ENCODE measurements around the gene ZNF93.
"Not testable (repeated sequence)": the region's sequence is repeated elsewhere in the genome, so short reads cannot be mapped to it uniquely, and the experiment has no call there.

Gene ZNF93

DNA sequence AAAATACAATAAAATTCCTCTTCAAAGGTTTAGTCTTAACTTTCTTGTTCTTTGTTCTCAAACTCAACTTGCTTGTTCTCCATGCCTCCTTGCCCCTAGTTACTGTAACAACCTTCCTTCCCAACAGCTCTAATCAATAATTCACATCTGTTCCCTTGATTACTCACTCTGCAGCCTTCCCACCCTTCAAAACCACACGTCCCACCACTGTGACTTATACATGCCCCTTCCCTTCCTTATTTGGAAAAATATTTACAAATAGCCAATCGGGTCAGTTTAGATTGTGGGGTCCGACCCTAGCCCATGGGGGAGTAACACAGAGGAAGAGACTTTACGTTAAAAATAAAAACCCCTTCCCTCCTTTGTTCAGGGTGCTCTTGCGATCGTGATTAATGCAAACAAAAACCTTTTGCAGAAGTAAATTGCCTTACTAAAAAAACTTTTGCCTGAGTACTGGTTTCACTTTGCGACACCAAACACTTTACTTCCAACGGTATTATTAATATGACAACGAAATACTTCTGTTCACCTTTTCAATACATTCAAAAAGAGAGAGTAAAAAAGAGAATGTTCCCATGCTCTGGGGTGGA, 512 bp upstream of the ZNF93 start:
- DNase-seq (peak; percentile 62), ATAC-seq (ENCODE audit: insufficient read depth, low read depth) (peak; percentile 44)
- H3K4me2 ChIP-seq (ENCODE audit: insufficient read depth, low read length): peak overlapping the region; percentile 74

DNA sequence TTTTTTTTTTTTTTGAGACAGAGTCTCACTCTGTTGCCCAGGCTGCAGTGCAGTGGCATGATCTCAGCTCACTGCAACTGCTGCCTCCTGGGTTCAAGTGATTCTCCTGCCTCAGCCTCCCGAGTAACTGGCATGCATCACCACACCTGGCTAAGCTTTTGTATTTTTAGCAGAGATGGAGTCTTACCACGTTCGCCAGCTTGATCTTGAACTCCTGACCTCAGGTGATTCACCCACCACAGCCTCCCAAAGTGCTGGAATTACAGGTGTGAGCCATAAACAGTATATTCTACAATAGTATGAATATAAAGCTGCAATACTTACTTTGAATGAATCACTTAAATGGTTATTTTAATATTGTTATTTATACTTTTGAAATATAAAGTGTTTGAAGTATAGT, 6.8 kb downstream of the ZNF93 start:
- not testable (repeated sequence) for H3K9ac ChIP-seq (ENCODE audit: low read depth, low read length); H3K27me3 ChIP-seq (ENCODE audit: insufficient read depth, low read length, poor library complexity); H3K4me3 ChIP-seq (ENCODE audit: low read depth in 1 of 2, low read length in 2 of 2); H3K4me2 ChIP-seq (ENCODE audit: insufficient read depth, low read length); H4K20me1 ChIP-seq (ENCODE audit: insufficient read depth, low read length); DNase-seq; H3K27ac ChIP-seq (ENCODE audit: low read length); ATAC-seq (ENCODE audit: insufficient read depth, low read depth); H2AFZ ChIP-seq (ENCODE audit: low read depth, low read length)
- Histone ChIP-seq H3K4me1 (ENCODE audit: insufficient read depth, low read length) (peaks cover 32% of the 10 kb centered on the region), H3K36me3 (ENCODE audit: insufficient read depth, low read length) (peaks cover 91% of the 10 kb centered on the region), H3K9me3 (ENCODE audit: insufficient read depth, low read length, severe bottlenecking) (peaks cover 51% of the 10 kb centered on the region), H3K79me2 (ENCODE audit: insufficient read depth, low read length) (peaks cover 100% of the 10 kb centered on the region)

More for the DNA sequence above, 512 bp upstream of the ZNF93 start:
- H3K79me2 ChIP-seq (ENCODE audit: insufficient read depth, low read length): peaks cover 49% of the 10 kb centered on the region
- peaks cover 11% of the 10 kb centered on the region for H3K9me3 ChIP-seq (ENCODE audit: insufficient read depth, low read length, severe bottlenecking)
- no peak for TF ChIP-seq EZH2 (IDR thresholded peaks at IDR 0.05; ENCODE audit: borderline replicate concordance, low read depth, low read length, severe bottlenecking)
- TF ChIP-seq, protein P1, sequence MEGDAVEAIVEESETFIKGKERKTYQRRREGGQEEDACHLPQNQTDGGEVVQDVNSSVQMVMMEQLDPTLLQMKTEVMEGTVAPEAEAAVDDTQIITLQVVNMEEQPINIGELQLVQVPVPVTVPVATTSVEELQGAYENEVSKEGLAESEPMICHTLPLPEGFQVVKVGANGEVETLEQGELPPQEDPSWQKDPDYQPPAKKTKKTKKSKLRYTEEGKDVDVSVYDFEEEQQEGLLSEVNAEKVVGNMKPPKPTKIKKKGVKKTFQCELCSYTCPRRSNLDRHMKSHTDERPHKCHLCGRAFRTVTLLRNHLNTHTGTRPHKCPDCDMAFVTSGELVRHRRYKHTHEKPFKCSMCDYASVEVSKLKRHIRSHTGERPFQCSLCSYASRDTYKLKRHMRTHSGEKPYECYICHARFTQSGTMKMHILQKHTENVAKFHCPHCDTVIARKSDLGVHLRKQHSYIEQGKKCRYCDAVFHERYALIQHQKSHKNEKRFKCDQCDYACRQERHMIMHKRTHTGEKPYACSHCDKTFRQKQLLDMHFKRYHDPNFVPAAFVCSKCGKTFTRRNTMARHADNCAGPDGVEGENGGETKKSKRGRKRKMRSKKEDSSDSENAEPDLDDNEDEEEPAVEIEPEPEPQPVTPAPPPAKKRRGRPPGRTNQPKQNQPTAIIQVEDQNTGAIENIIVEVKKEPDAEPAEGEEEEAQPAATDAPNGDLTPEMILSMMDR (IDR thresholded peaks at IDR 0.05; ENCODE audit: borderline replicate concordance, extremely low read depth, low read length, poor library complexity, severe bottlenecking): no peak
- H4K20me1 ChIP-seq (ENCODE audit: insufficient read depth, low read length): peaks cover 12% of the 10 kb centered on the region
- H3K4me1 ChIP-seq (ENCODE audit: insufficient read depth, low read length): peaks cover 55% of the 10 kb centered on the region
- no peaks in the 10 kb centered on the region for H3K27me3 ChIP-seq (ENCODE audit: insufficient read depth, low read length, poor library complexity)
- peaks cover 33% of the 10 kb centered on the region for H3K36me3 ChIP-seq (ENCODE audit: insufficient read depth, low read length)
- H3K4me3 ChIP-seq (ENCODE audit: low read depth in 1 of 2, low read length in 2 of 2): peak overlapping the region; percentile 84 to 94
- H2AFZ ChIP-seq (ENCODE audit: low read depth, low read length): peak overlapping the region; percentile 73
- H3K9ac ChIP-seq (ENCODE audit: low read depth, low read length): peak overlapping the region; percentile 93
- H3K27ac ChIP-seq (ENCODE audit: low read length): peak overlapping the region; percentile 96

DNA sequence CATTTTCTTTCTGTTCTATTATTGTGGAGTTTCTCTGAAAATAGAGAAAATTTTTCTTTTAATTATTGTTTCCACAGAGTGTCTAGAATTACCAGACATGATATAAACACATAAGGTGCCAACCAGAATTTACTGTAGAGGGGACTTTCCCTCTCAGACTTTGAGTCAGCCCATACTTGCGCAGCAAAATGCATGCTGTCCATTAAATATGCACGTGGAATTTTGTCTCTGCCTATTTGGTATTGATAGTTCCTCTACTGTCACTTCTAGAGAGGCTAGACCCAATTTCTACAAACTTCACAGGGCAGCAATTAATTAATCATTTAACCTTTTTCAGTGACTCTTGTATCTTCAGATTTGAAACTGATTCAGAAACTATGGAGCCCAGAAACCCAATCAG, 8.9 kb downstream of the ZNF93 start:
- TF ChIP-seq EZH2 (IDR thresholded peaks at IDR 0.05; ENCODE audit: borderline replicate concordance, low read depth, low read length, severe bottlenecking): no peak
- TF ChIP-seq, protein P1 (IDR thresholded peaks at IDR 0.05; ENCODE audit: borderline replicate concordance, extremely low read depth, low read length, poor library complexity, severe bottlenecking): no peak
- peaks cover 6% of the 10 kb centered on the region; the same call in 1 of the 2 replicates for H4K20me1 ChIP-seq (ENCODE audit: insufficient read depth, low read length)
- DNase-seq: no peak
- H3K27me3 ChIP-seq (ENCODE audit: insufficient read depth, low read length, poor library complexity): no peaks in the 10 kb centered on the region
- peaks cover 100% of the 10 kb centered on the region for H3K79me2 ChIP-seq (ENCODE audit: insufficient read depth, low read length)
- H3K9ac ChIP-seq (ENCODE audit: low read depth, low read length): no peak overlapping the region
- no peak overlapping the region for H3K27ac ChIP-seq (ENCODE audit: low read length)
- H2AFZ ChIP-seq (ENCODE audit: low read depth, low read length): no peak overlapping the region
- ATAC-seq (ENCODE audit: insufficient read depth, low read depth): no peak
- no peak overlapping the region for H3K4me3 ChIP-seq (ENCODE audit: low read depth in 1 of 2, low read length in 2 of 2)
- H3K9me3 ChIP-seq (ENCODE audit: insufficient read depth, low read length, severe bottlenecking): peaks cover 59% of the 10 kb centered on the region
- peaks cover 95% of the 10 kb centered on the region for H3K36me3 ChIP-seq (ENCODE audit: insufficient read depth, low read length)
- no peak overlapping the region for H3K4me2 ChIP-seq (ENCODE audit: insufficient read depth, low read length)
- H3K4me1 ChIP-seq (ENCODE audit: insufficient read depth, low read length): peaks cover 13% of the 10 kb centered on the region

DNA sequence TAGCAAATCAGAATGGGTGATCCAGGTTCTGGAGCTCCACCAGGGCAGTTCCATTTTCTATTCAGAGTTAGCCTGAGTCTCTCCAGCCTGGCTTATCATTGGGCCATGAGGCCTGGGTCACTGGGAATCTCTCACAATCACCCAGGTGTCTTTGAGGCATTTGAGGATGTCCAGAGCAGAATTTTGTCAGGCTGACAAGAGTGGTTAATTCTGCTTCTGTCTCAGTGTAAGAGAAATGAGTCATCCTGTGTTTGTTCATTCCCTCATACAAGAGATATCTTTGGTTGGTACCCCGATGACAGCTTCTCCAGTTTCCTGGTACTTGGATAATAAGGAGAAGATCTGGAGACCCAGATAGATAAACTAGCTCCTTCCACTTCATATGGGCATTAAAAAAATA, 10.4 kb downstream of the ZNF93 start:
- Histone ChIP-seq H3K27ac (ENCODE audit: low read length) (no peak overlapping the region), H4K20me1 (ENCODE audit: insufficient read depth, low read length) (no peaks in the 10 kb centered on the region; the same call in 1 of the 2 replicates), H2AFZ (ENCODE audit: low read depth, low read length) (no peak overlapping the region), H3K9ac (ENCODE audit: low read depth, low read length) (no peak overlapping the region), H3K27me3 (ENCODE audit: insufficient read depth, low read length, poor library complexity) (no peaks in the 10 kb centered on the region), H3K36me3 (ENCODE audit: insufficient read depth, low read length) (peaks cover 95% of the 10 kb centered on the region), H3K4me2 (ENCODE audit: insufficient read depth, low read length) (no peak overlapping the region), H3K4me3 (ENCODE audit: low read depth in 1 of 2, low read length in 2 of 2) (no peak overlapping the region), H3K4me1 (ENCODE audit: insufficient read depth, low read length) (no peaks in the 10 kb centered on the region), H3K79me2 (ENCODE audit: insufficient read depth, low read length) (peaks cover 100% of the 10 kb centered on the region), H3K9me3 (ENCODE audit: insufficient read depth, low read length, severe bottlenecking) (peaks cover 66% of the 10 kb centered on the region)
- TF ChIP-seq, protein P1 (IDR thresholded peaks at IDR 0.05; ENCODE audit: borderline replicate concordance, extremely low read depth, low read length, poor library complexity, severe bottlenecking): no peak
- no peak for TF ChIP-seq EZH2 (IDR thresholded peaks at IDR 0.05; ENCODE audit: borderline replicate concordance, low read depth, low read length, severe bottlenecking)
- no peak for DNase-seq
- ATAC-seq (ENCODE audit: insufficient read depth, low read depth): no peak

Measured in DND-41 (cell line).